SU-DHL-6 (cell line): Measurements from ENCODE around the gene RACGAP1.

Experiments used
- CTCF ChIP-seq: fragments of 200-600 bp; sonication (generic); IDR thresholded peaks from one replicate; pipeline ENCODE4 v1.5.1; 2017; ENCODE audit warnings: antibody characterized with exemption, mild to moderate bottlenecking, low read length, moderate library complexity; ENCODE audit not compliant: insufficient read depth, poor library complexity, severe bottlenecking
- EZH2phosphoT487 ChIP-seq: fragments of 200-600 bp; sonication (generic), shearing (Covaris generic); conservative IDR thresholded peaks from 2 replicates; pipeline ENCODE4 v1.6.1; 2018; ENCODE audit warnings: mild to moderate bottlenecking, antibody characterized with exemption, low read length, moderate library complexity, mixed read lengths

GRCh38 chr12:49942921-49943624 lies 82.2 kb downstream of the RACGAP1 start:
- TF ChIP-seq EZH2phosphoT487 (no peak), CTCF (no peak)
